Adrenal gland (tissue), 12 donors: ENCODE measurements around the gene UCHL1. TPM values are rescaled to one million over a fixed set of nuclear protein-coding genes. Genes with fewer than 3 reads are reported as not detected.

Experiments used
- DNase-seq, 7 donors: peaks; one replicate each; pipeline ENCODE4 v3.0.0-alpha.2; 2019 to 2020
- H3K27ac ChIP-seq, 5 donors: fragments of 200-600 bp; sonication (generic) in 4 of 5; 1 replicate in 3 of 5; 2 replicates in 2 of 5; pipeline versions ENCODE4 v1.5.1 to v1.8.0; 2016 to 2020; ENCODE audit warnings: mild to moderate bottlenecking in 1 of 5
- H3K27me3 ChIP-seq: fragments of 200-600 bp; 2 replicates; pipeline ENCODE4 v1.8.0; 2021
- H3K36me3 ChIP-seq, 2 donors: fragments of 200-600 bp; replicated peaks in 1 of 2; 1 replicate in 1 of 2; 2 replicates in 1 of 2; pipeline versions ENCODE4 v1.5.1 to v1.8.0; 2018 to 2022
- H3K4me1 ChIP-seq, 2 donors: fragments of 200-600 bp; replicated peaks in 1 of 2; 1 replicate in 1 of 2; 2 replicates in 1 of 2; pipeline versions ENCODE4 v1.5.1 to v1.8.0; 2018 to 2021
- H3K4me3 ChIP-seq, 4 donors: fragments of 200-600 bp; sonication (generic) in 3 of 4; one replicate each; pipeline ENCODE4 v1.5.1; 2016 to 2018
- H3K9me3 ChIP-seq, 3 donors: fragments of 200-600 bp; sonication (generic) in 1 of 3; replicated peaks in 1 of 3; 1 replicate in 2 of 3; 2 replicates in 1 of 3; pipeline versions ENCODE4 v1.5.1 to v1.8.0; 2016 to 2021
- POLR2A ChIP-seq, 2 donors: fragments of 450-650 bp; IDR thresholded peaks; one replicate each; pipeline ENCODE4 v1.6.1; 2017; ENCODE audit warnings: antibody characterized with exemption in 2 of 2, mild to moderate bottlenecking in 2 of 2, moderate library complexity in 1 of 2
- WGBS, 4 donors: extraction: QIAGEN DNeasy Blood & Tissue Kit in 2 of 4; methylation state at CpG; one replicate each; pipeline versions ENCODE4 v1.1.5 to v1.1.7; 2013 to 2017; 5-methylcytosine and 5-hydroxymethylcytosine counted together
- intact Hi-C, 2 donors: fragments of 100-400 bp; cut with DNase I; formaldehyde crosslinking; loops; one replicate each; pipeline versions ENCODE4 v1.14.1 to v1.15.0; 2022 to 2023
- polyA plus RNA-seq, 3 donors: library from polyadenylated mRNA; stranded (reverse); fragments of 200-250 nt in 2 of 3; fragments of 350-450 nt in 1 of 3; fragmentation: Illumina TruSeq in 1 of 3; extraction: RNeasy Lipid Tissue Mini Kit (QIAGEN cat#74804) in 1 of 3; gene quantifications; one replicate each; pipeline ENCODE4 v1.2.3, GENCODE V29; 2013 to 2014
- total RNA-seq, 9 donors: library from RNA; depleted of rRNA in 4 of 9; stranded (reverse); fragments of >200 nt in 4 of 9; fragments of 120-200 nt in 1 of 9; fragmentation: NEBNext Ultra II Directional in 1 of 9; extraction: Animal tissue kit (Norgen Biotek cat#: 25700) in 1 of 9; gene quantifications; one replicate each; pipeline versions ENCODE4 v1.1.0 to v1.2.4, GENCODE V29; 2013 to 2023
- TF ChIP-seq, protein P1 (sequence below), 6 experiments: fragments of 450-650 bp in 4 of 6; fragments of 200-600 bp in 2 of 6; sonication (generic) in 1 of 6; IDR thresholded peaks; 1 replicate in 5 of 6; 2 replicates in 1 of 6; pipeline versions ENCODE4 v1.5.1 to v1.8.0; 2016 to 2021; ENCODE audit warnings: antibody characterized with exemption in 6 of 6, mild to moderate bottlenecking in 2 of 6, moderate library complexity in 1 of 6
- donor health status: healthy with polysubstance abuse.
- donor health status: Bipolar disorder and iron deficiency.
- donor health status: DM: yes; HTN: yes; CAD: no.
- donor health status: DM: no; HTN: no; CAD: no.
- donor health status: DM: no; HTN: no; CAD: no.
- donor health status: DM: yes; HTN: yes; CAD: no.

The UCHL1 gene
- total and polyA plus RNA-seq, 12 donors: 12.1 to 1,275 (median 84.4) TPM

DNA sequence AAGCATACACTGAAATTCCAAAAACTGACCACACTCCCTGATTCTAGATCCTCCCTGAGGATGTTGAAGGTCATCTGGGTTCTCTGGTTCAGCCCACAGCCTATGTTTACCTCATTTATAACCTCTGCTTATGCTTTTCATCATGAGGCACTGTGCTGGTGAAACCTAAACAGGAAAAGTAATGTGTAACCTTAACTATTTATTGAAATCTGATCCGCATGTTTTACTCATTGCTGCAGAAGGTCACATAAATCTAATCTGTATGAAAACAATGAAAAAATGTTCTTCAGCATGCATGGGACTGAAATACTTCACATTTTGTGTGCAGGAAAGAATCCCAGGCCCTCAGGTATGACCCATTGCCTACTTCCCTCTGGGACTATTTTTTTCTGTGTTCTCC lies 30.3 kb downstream of the UCHL1 start:
- Histone ChIP-seq H3K4me1 (no peaks in the 10 kb centered on the region), H3K27ac (no peak overlapping the region), H3K36me3 (no peaks in the 10 kb centered on the region), H3K4me3 (no peak overlapping the region), H3K27me3 (no peaks in the 10 kb centered on the region), H3K9me3 (no peaks in the 10 kb centered on the region)
- WGBS, 4 donors: 29 to 47% (median 42%) methylated on average over 1 of the region's 1 CpG
- intact Hi-C loops: loop anchor here (5.0 to 10.0 kb wide), 2 partner anchors 375 to 598 kb away; no protein-coding TSS in a partner anchor
- no peak for DNase-seq
- no peak for TF ChIP-seq POLR2A (IDR thresholded peaks at IDR 0.05)
- TF ChIP-seq, protein P1, sequence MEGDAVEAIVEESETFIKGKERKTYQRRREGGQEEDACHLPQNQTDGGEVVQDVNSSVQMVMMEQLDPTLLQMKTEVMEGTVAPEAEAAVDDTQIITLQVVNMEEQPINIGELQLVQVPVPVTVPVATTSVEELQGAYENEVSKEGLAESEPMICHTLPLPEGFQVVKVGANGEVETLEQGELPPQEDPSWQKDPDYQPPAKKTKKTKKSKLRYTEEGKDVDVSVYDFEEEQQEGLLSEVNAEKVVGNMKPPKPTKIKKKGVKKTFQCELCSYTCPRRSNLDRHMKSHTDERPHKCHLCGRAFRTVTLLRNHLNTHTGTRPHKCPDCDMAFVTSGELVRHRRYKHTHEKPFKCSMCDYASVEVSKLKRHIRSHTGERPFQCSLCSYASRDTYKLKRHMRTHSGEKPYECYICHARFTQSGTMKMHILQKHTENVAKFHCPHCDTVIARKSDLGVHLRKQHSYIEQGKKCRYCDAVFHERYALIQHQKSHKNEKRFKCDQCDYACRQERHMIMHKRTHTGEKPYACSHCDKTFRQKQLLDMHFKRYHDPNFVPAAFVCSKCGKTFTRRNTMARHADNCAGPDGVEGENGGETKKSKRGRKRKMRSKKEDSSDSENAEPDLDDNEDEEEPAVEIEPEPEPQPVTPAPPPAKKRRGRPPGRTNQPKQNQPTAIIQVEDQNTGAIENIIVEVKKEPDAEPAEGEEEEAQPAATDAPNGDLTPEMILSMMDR (IDR thresholded peaks at IDR 0.05): no peak

DNA sequence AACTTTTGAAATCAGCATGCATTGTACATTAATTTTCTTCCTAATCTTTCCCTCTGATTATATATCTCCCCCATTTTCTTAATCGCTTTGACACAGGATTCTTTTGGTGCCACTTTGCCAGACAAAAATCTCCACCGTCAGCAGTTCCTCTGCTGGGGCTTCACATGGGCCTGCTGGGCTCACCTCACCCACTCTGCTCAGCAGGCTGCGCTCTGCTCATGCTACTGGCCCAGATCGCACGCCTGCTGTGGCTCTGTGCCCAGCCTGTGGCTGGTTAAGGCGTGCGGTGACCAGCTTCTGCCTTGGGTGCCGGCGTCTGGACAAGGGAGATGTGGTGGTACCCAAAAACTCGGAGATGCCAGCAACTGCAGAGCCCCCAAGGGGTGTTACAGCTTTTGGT lies 31.1 kb downstream of the UCHL1 start:
- H3K27ac ChIP-seq: no peak overlapping the region
- H3K4me3 ChIP-seq: no peak overlapping the region
- no peak for DNase-seq
- 93 to 97% (median 96%) methylated on average over 3 to 10 of the region's 10 CpGs for WGBS, 4 donors
- H3K4me1 ChIP-seq: no peaks in the 10 kb centered on the region
- H3K36me3 ChIP-seq: no peaks in the 10 kb centered on the region
- intact Hi-C loops: loop anchor here (5.0 to 10.0 kb wide), 2 partner anchors 374 to 597 kb away; no protein-coding TSS in a partner anchor
- H3K27me3 ChIP-seq: no peaks in the 10 kb centered on the region
- TF ChIP-seq, protein P1 (IDR thresholded peaks at IDR 0.05): no peak
- TF ChIP-seq POLR2A (IDR thresholded peaks at IDR 0.05): no peak
- H3K9me3 ChIP-seq: no peaks in the 10 kb centered on the region

DNA sequence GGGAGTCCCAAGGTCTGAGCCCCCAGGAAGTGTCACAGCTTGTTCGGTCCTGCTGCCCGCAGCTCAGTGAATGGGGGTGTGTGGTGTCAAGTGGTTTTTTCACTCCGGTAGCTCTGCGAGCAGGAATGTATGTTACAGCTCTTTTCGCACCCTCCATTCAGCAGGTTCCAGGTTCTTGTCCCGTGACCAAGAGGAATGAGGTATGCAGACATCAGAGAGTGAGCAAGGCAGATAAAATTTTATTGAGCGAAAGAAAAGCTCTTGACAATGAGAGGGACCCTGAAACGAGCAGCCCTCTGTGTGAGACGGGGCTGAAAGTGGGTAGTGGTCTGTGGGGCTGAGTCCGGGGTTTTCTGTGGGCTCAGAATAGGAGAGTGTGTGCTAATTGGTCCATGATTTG lies 31.5 kb downstream of the UCHL1 start:
- no peaks in the 10 kb centered on the region for H3K36me3 ChIP-seq
- WGBS, 4 donors: 94 to 99% (median 97%) methylated on average over 10 of the region's 10 CpGs
- DNase-seq: no peak
- H3K27ac ChIP-seq: no peak overlapping the region
- no peaks in the 10 kb centered on the region for H3K4me1 ChIP-seq
- H3K9me3 ChIP-seq: no peaks in the 10 kb centered on the region
- no peaks in the 10 kb centered on the region for H3K27me3 ChIP-seq
- no peak overlapping the region for H3K4me3 ChIP-seq
- intact Hi-C loops: loop anchor here (5.0 to 10.0 kb wide), 2 partner anchors 374 to 597 kb away; no protein-coding TSS in a partner anchor
- TF ChIP-seq POLR2A (IDR thresholded peaks at IDR 0.05): no peak
- TF ChIP-seq, protein P1 (IDR thresholded peaks at IDR 0.05): no peak

DNA sequence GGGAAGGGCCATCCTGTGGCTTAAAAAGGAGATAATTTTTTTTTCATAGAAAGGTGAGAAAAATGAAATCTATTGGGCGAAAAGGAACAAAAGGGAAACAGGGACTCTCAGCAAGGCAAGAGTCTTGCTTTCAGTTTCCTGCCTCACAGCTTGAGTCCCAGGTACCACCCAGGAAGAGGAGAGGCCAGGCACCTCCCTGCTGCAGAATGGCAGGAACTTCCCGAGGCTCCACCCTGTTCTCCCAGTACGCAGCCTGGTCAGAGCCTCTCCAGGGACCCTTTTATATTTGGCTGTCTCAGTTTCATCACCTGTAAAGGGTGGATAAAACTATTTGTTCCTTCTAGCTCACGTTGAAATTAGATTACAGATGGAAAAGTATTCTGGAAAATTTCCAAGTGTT lies 33.8 kb downstream of the UCHL1 start:
- H3K27ac ChIP-seq: no peak overlapping the region
- H3K4me3 ChIP-seq: no peak overlapping the region
- no peak for DNase-seq
- H3K9me3 ChIP-seq: no peaks in the 10 kb centered on the region
- 65 to 82% (median 76%) methylated on average over 4 of the region's 4 CpGs for WGBS, 4 donors
- H3K36me3 ChIP-seq: no peaks in the 10 kb centered on the region
- no peak for TF ChIP-seq POLR2A (IDR thresholded peaks at IDR 0.05)
- TF ChIP-seq, protein P1 (IDR thresholded peaks at IDR 0.05): no peak
- intact Hi-C loops: no loop called here
- H3K4me1 ChIP-seq: no peaks in the 10 kb centered on the region
- H3K27me3 ChIP-seq: no peaks in the 10 kb centered on the region
